T-helper 1 cell treated with Interleukin-12 subunit alpha and Interleukin-12 subunit beta and Interleukin-4 antibody, amounts not matched to agents 30 μg/mL and 1 μg/mL, for 36 hours (primary cell): ENCODE data around the gene KRTAP10-7.
"Not testable (repeated sequence)": the region's sequence is repeated elsewhere in the genome, so short reads cannot be mapped to it uniquely, and the experiment has no call there.

ENCODE experiments used
- H3K27ac Mint-ChIP-seq: one replicate; pipeline ENCODE4 v1.8.0; 2021; ENCODE audit warnings: mild to moderate bottlenecking, mixed read lengths
- H3K27me3 Mint-ChIP-seq: one replicate; pipeline ENCODE4 v1.8.0; 2021; ENCODE audit warnings: low read depth, mixed read lengths
- H3K36me3 Mint-ChIP-seq: one replicate; pipeline ENCODE4 v1.8.0; 2021; ENCODE audit warnings: low read depth, mixed read lengths
- H3K4me1 Mint-ChIP-seq: one replicate; pipeline ENCODE4 v1.8.0; 2021; ENCODE audit warnings: low read depth, mixed read lengths
- H3K4me3 Mint-ChIP-seq: one replicate; pipeline ENCODE4 v1.8.0; 2021; ENCODE audit warnings: mild to moderate bottlenecking, moderate library complexity, mixed read lengths
- H3K9me3 Mint-ChIP-seq: one replicate; pipeline ENCODE4 v1.8.0; 2021; ENCODE audit warnings: mixed read lengths

The KRTAP10-7 gene

GRCh38 chr21:44600118-44600978, at the start of gene KRTAP10-7:
TSS of gene KRTAP10-7 (plus strand) at chr21:44600597. CDS start at chr21:44600622, 25 bp downstream.
- H3K9me3 Mint-ChIP-seq: peaks cover 16% of the 10 kb centered on the region
- not testable (repeated sequence) for H3K36me3 Mint-ChIP-seq, H3K4me1 Mint-ChIP-seq, H3K27ac Mint-ChIP-seq, H3K4me3 Mint-ChIP-seq
- peaks cover 38% of the 10 kb centered on the region for H3K27me3 Mint-ChIP-seq

GRCh38 chr21:44550807-44551206, 49.6 kb upstream of the KRTAP10-7 start:
- H3K36me3 Mint-ChIP-seq: peaks cover 17% of the 10 kb centered on the region
- H3K27me3 Mint-ChIP-seq: peaks cover 7% of the 10 kb centered on the region
- H3K4me3 Mint-ChIP-seq: no peak overlapping the region
- H3K27ac Mint-ChIP-seq: no peak overlapping the region
- peaks cover 17% of the 10 kb centered on the region for H3K4me1 Mint-ChIP-seq
- peaks cover 16% of the 10 kb centered on the region for H3K9me3 Mint-ChIP-seq

- H3K4me1 Mint-ChIP-seq: peaks cover 17% of the 10 kb centered on the region
- H3K27ac Mint-ChIP-seq: no peak within 1 kb of the TSS
- peaks cover 7% of the 10 kb centered on the region for H3K27me3 Mint-ChIP-seq
- H3K36me3 Mint-ChIP-seq: peaks cover 17% of the 10 kb centered on the region
- H3K4me3 Mint-ChIP-seq: no peak within 1 kb of the TSS
- H3K9me3 Mint-ChIP-seq: peaks cover 15% of the 10 kb centered on the region
Measured at GRCh38 chr21:44551340-44551961, 48.9 kb upstream of the KRTAP10-7 start, which contains the start of gene KRTAP10-2. TSS of gene KRTAP10-2 (minus strand) at chr21:44551505. CDS start at chr21:44551458, 47 bp downstream.

GRCh38 chr21:44552136-44552535, 48.3 kb upstream of the KRTAP10-7 start:
- H3K27me3 Mint-ChIP-seq: peaks cover 7% of the 10 kb centered on the region
- peaks cover 11% of the 10 kb centered on the region for H3K36me3 Mint-ChIP-seq
- no peak overlapping the region for H3K27ac Mint-ChIP-seq
- H3K4me1 Mint-ChIP-seq: peaks cover 14% of the 10 kb centered on the region
- H3K4me3 Mint-ChIP-seq: no peak overlapping the region
- H3K9me3 Mint-ChIP-seq: peaks cover 8% of the 10 kb centered on the region

GRCh38 chr21:44552681-44553080, 47.7 kb upstream of the KRTAP10-7 start:
- no peak overlapping the region for H3K27ac Mint-ChIP-seq
- H3K27me3 Mint-ChIP-seq: peaks cover 9% of the 10 kb centered on the region
- peaks cover 5% of the 10 kb centered on the region for H3K36me3 Mint-ChIP-seq
- H3K4me3 Mint-ChIP-seq: no peak overlapping the region
- peaks cover 3% of the 10 kb centered on the region for H3K9me3 Mint-ChIP-seq
- H3K4me1 Mint-ChIP-seq: peaks cover 8% of the 10 kb centered on the region

GRCh38 chr21:44555200-44555875, 45.1 kb upstream of the KRTAP10-7 start:
- Mint-ChIP-seq H3K4me3 (no peak overlapping the region), H3K9me3 (peaks cover 1% of the 10 kb centered on the region), H3K27me3 (peaks cover 22% of the 10 kb centered on the region), H3K4me1 (no peaks in the 10 kb centered on the region), H3K36me3 (no peaks in the 10 kb centered on the region), H3K27ac (no peak overlapping the region)

GRCh38 chr21:44556879-44557278, 43.5 kb upstream of the KRTAP10-7 start:
- Mint-ChIP-seq H3K27me3 (peaks cover 35% of the 10 kb centered on the region), H3K4me3 (no peak overlapping the region), H3K36me3 (no peaks in the 10 kb centered on the region), H3K4me1 (no peaks in the 10 kb centered on the region), H3K27ac (no peak overlapping the region), H3K9me3 (peaks cover 10% of the 10 kb centered on the region)

GRCh38 chr21:44557491-44558328, 42.7 kb upstream of the KRTAP10-7 start:
- H3K9me3 Mint-ChIP-seq: peaks cover 18% of the 10 kb centered on the region
- H3K4me1 Mint-ChIP-seq: no peaks in the 10 kb centered on the region
- H3K36me3 Mint-ChIP-seq: peaks cover 3% of the 10 kb centered on the region
- H3K27me3 Mint-ChIP-seq: peaks cover 44% of the 10 kb centered on the region
- no peak overlapping the region for H3K4me3 Mint-ChIP-seq
- H3K27ac Mint-ChIP-seq: no peak overlapping the region

- H3K27ac Mint-ChIP-seq, H3K36me3 Mint-ChIP-seq, H3K4me3 Mint-ChIP-seq, H3K4me1 Mint-ChIP-seq: not testable (repeated sequence)
- H3K27me3 Mint-ChIP-seq: peaks cover 45% of the 10 kb centered on the region
- peaks cover 21% of the 10 kb centered on the region for H3K9me3 Mint-ChIP-seq
Measured at GRCh38 chr21:44558329-44558675, 42.1 kb upstream of the KRTAP10-7 start.

- no peaks in the 10 kb centered on the region for H3K4me1 Mint-ChIP-seq
- H3K27me3 Mint-ChIP-seq: peaks cover 45% of the 10 kb centered on the region
- peaks cover 3% of the 10 kb centered on the region for H3K36me3 Mint-ChIP-seq
- H3K4me3 Mint-ChIP-seq: no peak within 1 kb of the TSS
- no peak within 1 kb of the TSS for H3K27ac Mint-ChIP-seq
- peaks cover 21% of the 10 kb centered on the region for H3K9me3 Mint-ChIP-seq
Measured at GRCh38 chr21:44558695-44559094, 41.7 kb upstream of the KRTAP10-7 start, which contains the start of gene KRTAP10-3. TSS of gene KRTAP10-3 (minus strand) at chr21:44558795. CDS start at chr21:44558715, 80 bp downstream.

GRCh38 chr21:44564099-44564498, 36.3 kb upstream of the KRTAP10-7 start:
- Mint-ChIP-seq H3K36me3 (peaks cover 3% of the 10 kb centered on the region), H3K4me3 (no peak overlapping the region), H3K9me3 (peaks cover 21% of the 10 kb centered on the region), H3K27ac (no peak overlapping the region), H3K4me1 (peaks cover 12% of the 10 kb centered on the region), H3K27me3 (peaks cover 29% of the 10 kb centered on the region)

- Mint-ChIP-seq H3K36me3 (peaks cover 3% of the 10 kb centered on the region), H3K27me3 (peaks cover 24% of the 10 kb centered on the region), H3K27ac (peak overlapping the region; percentile 76), H3K9me3 (peaks cover 21% of the 10 kb centered on the region), H3K4me1 (peaks cover 12% of the 10 kb centered on the region), H3K4me3 (peak overlapping the region; percentile 36)
Measured at GRCh38 chr21:44564886-44565598, 35.4 kb upstream of the KRTAP10-7 start.

- Mint-ChIP-seq H3K27me3 (peaks cover 14% of the 10 kb centered on the region), H3K4me3 (no peak overlapping the region), H3K27ac (no peak overlapping the region), H3K36me3 (peaks cover 3% of the 10 kb centered on the region), H3K4me1 (peaks cover 12% of the 10 kb centered on the region), H3K9me3 (peaks cover 14% of the 10 kb centered on the region)
Measured at GRCh38 chr21:44566403-44566802, 34.0 kb upstream of the KRTAP10-7 start.
